ENCODE results near the gene CISH. TPM values are rescaled to one million over a fixed set of nuclear protein-coding genes. Genes with fewer than 3 reads are reported as not detected.

The CISH gene
- total RNA-seq, 1 experiment from 2014 or later, result 2.7 TPM

DNA sequence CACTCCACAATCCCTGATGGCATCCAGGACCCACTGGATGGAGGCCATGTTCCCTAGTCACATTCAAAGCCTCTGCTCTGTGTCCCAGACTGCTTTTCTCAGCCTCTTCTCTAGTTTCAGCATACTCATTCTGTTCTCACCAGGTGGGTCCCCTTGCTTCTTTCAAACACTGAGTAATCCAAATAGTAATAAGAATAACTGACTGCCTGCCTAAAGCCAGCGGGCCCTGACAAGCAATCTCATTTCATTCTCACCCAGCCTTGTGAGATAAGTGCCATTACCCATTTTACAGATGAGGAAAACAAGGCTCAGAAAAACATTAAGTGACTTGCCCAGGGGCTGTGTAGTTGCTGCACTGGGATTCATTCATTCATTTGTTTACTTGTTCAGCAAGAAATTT lies 30.8 kb upstream of the CISH start:
- ChIA-PET POLR2A (ENCODE audit: unreplicated experiment) (no interaction called here), CTCF (no interaction called here)
- peaks cover 6% of the 10 kb centered on the region; the same call in 1 of the 2 replicates for H4K20me1 ChIP-seq (ENCODE audit: insufficient read depth)
- no peaks in the 10 kb centered on the region for H3K4me1 ChIP-seq (replicated peaks; ENCODE audit: insufficient read depth)
- TF ChIP-seq, protein P1, sequence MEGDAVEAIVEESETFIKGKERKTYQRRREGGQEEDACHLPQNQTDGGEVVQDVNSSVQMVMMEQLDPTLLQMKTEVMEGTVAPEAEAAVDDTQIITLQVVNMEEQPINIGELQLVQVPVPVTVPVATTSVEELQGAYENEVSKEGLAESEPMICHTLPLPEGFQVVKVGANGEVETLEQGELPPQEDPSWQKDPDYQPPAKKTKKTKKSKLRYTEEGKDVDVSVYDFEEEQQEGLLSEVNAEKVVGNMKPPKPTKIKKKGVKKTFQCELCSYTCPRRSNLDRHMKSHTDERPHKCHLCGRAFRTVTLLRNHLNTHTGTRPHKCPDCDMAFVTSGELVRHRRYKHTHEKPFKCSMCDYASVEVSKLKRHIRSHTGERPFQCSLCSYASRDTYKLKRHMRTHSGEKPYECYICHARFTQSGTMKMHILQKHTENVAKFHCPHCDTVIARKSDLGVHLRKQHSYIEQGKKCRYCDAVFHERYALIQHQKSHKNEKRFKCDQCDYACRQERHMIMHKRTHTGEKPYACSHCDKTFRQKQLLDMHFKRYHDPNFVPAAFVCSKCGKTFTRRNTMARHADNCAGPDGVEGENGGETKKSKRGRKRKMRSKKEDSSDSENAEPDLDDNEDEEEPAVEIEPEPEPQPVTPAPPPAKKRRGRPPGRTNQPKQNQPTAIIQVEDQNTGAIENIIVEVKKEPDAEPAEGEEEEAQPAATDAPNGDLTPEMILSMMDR (conservative IDR thresholded peaks at IDR 0.05), result no peak
- no peak for TF ChIP-seq EZH2 (IDR thresholded peaks at IDR 0.05; ENCODE audit: low read depth)
- H3K4me2 ChIP-seq, result no peak overlapping the region
- no peak overlapping the region for H2AFZ ChIP-seq
- H3K9me2 ChIP-seq (ENCODE audit: insufficient read depth), result no peaks in the 10 kb centered on the region
- no peak for DNase-seq
- 0 out of 2 replicates have a peak, but pooled peaks cover 3% of the 10 kb centered on the region for H3K79me2 ChIP-seq (ENCODE audit: low read depth)
- no TSS peak for BruUV-seq (replicated peaks)
- H3K4me3 ChIP-seq, result no peak overlapping the region
- H3K9me3 ChIP-seq (ENCODE audit: insufficient read depth, low read depth), result no peaks in the 10 kb centered on the region
- H3K36me3 ChIP-seq (ENCODE audit: low read depth), result no peaks in the 10 kb centered on the region
- no peak overlapping the region for H3K27ac ChIP-seq
- no peaks in the 10 kb centered on the region for H3K27me3 ChIP-seq (ENCODE audit: insufficient read depth, low read depth)
- intact Hi-C loops (cut with micrococcal nuclease; ENCODE audit: unreplicated experiment), result no loop called here
- H3F3A ChIP-seq (ENCODE audit: insufficient read depth, low read depth), result no peaks in the 10 kb centered on the region

DNA sequence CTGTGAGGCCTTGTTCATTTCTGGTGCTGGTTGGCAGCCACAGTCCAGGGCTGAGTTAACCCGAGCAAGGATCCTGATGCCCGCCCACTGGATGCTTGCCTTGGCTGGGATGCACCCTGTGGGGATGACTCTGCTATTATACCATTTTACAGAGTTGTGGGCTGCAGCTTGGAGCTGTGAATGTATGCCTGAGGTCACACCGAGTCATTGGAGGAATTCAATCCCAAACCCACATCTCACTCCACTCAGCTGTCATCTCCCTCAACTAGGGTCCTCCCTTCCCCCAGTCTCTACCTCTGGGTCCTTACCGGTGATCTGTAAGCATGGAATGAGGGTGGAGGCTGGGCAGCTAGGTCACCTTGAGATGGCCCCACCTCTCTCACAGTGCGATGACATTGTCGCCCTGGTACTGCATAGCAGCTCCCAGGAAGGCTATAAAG lies 27.5 kb upstream of the CISH start:
- Histone ChIP-seq H3K9me3 (ENCODE audit: insufficient read depth, low read depth) (no peaks in the 10 kb centered on the region), H3K4me1 (replicated peaks; ENCODE audit: insufficient read depth) (no peaks in the 10 kb centered on the region), H3K4me3 (no peak overlapping the region), H3F3A (ENCODE audit: insufficient read depth, low read depth) (no peaks in the 10 kb centered on the region), H2AFZ (no peak overlapping the region), H3K4me2 (no peak overlapping the region), H3K79me2 (ENCODE audit: low read depth) (peaks cover 15% of the 10 kb centered on the region; the same call in 1 of the 2 replicates), H4K20me1 (ENCODE audit: insufficient read depth) (peaks cover 6% of the 10 kb centered on the region; the same call in 1 of the 2 replicates), H3K27me3 (ENCODE audit: insufficient read depth, low read depth) (no peaks in the 10 kb centered on the region), H3K9me2 (ENCODE audit: insufficient read depth) (no peaks in the 10 kb centered on the region), H3K27ac (no peak overlapping the region), H3K36me3 (ENCODE audit: low read depth) (no peaks in the 10 kb centered on the region)
- TF ChIP-seq EZH2 (IDR thresholded peaks at IDR 0.05; ENCODE audit: low read depth), result no peak
- TF ChIP-seq, protein P1 (conservative IDR thresholded peaks at IDR 0.05), result no peak
- intact Hi-C loops (cut with micrococcal nuclease; ENCODE audit: unreplicated experiment), result no loop called here
- DNase-seq, result no peak
- POLR2A ChIA-PET (ENCODE audit: unreplicated experiment), result no interaction called here
- CTCF ChIA-PET, result no interaction called here
- BruUV-seq (replicated peaks), result no TSS peak

DNA sequence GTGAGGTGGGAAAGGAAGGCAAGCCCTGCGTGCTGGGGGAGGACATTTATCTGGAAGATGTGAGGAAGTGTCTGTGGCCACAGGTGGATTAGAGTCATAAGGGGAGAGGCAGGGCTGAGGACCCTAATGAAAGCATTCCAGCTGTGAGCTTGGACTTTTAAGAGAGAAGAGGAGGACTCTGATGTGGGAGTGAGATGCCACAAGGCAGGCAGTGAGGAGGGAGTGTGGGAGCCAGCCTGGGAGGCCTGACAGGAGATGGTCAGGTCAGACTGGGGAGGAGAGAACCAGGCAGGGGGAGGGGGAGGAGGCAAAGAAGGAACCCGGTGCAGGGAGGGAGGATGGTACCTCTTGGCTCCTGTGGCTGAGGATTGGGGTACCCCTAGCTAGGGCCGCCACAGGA lies 26.4 kb upstream of the CISH start:
- intact Hi-C loops (cut with micrococcal nuclease; ENCODE audit: unreplicated experiment), result no loop called here
- Histone ChIP-seq H3K9me3 (ENCODE audit: insufficient read depth, low read depth) (no peaks in the 10 kb centered on the region), H2AFZ (no peak overlapping the region), H3F3A (ENCODE audit: insufficient read depth, low read depth) (0 out of 2 replicates have a peak, but pooled peaks cover under 1% of the 10 kb centered on the region), H3K9me2 (ENCODE audit: insufficient read depth) (no peaks in the 10 kb centered on the region), H4K20me1 (ENCODE audit: insufficient read depth) (peaks cover 6% of the 10 kb centered on the region; the same call in 1 of the 2 replicates), H3K36me3 (ENCODE audit: low read depth) (no peaks in the 10 kb centered on the region), H3K4me2 (no peak overlapping the region), H3K27ac (no peak overlapping the region), H3K27me3 (ENCODE audit: insufficient read depth, low read depth) (no peaks in the 10 kb centered on the region), H3K4me1 (replicated peaks; ENCODE audit: insufficient read depth) (peaks cover 9% of the 10 kb centered on the region), H3K4me3 (no peak overlapping the region), H3K79me2 (ENCODE audit: low read depth) (peaks cover 20% of the 10 kb centered on the region; the same call in 1 of the 2 replicates)
- TF ChIP-seq, protein P1 (conservative IDR thresholded peaks at IDR 0.05), result no peak
- TF ChIP-seq EZH2 (IDR thresholded peaks at IDR 0.05; ENCODE audit: low read depth), result no peak
- ChIA-PET CTCF (no interaction called here), POLR2A (ENCODE audit: unreplicated experiment) (no interaction called here)
- no TSS peak for BruUV-seq (replicated peaks)
- DNase-seq, result no peak
